B cell (primary cell): ENCODE measurements around the gene WDR7.

ENCODE experiments used
- EZH2 ChIP-seq: IDR thresholded peaks from 2 replicates; pipeline ENCODE4 v1.6.1; 2012; ENCODE audit warnings: borderline replicate concordance, low read depth, mild to moderate bottlenecking, moderate library complexity, low read length; ENCODE audit not compliant: insufficient read depth, poor library complexity, severe bottlenecking
- TF ChIP-seq, protein P1 (sequence below): fragments of 200-600 bp; IDR thresholded peaks from one replicate; pipeline ENCODE4 v1.8.0; 2022; ENCODE audit warnings: antibody characterized with exemption, mild to moderate bottlenecking

DNA sequence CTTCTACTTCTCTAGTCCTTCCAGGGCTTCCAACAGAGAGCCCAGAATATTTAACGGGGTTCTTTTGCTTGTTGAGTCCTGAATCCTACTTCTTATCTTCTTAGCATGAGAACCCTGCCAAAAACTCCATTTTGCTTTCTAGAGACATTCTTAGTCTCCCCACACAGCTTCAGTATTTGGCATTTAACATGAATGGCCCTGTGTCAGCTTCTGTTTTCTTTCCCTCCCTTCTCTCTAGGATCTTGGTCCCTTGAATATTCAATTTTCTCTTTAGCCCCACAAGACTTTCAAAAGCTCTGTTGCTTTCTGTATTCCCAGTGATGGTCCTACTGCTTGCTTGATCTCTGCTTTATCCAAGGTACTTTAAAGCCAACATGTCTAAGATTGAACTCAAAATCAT is 89.5 kb downstream of the WDR7 start:
- TF ChIP-seq, protein P1, sequence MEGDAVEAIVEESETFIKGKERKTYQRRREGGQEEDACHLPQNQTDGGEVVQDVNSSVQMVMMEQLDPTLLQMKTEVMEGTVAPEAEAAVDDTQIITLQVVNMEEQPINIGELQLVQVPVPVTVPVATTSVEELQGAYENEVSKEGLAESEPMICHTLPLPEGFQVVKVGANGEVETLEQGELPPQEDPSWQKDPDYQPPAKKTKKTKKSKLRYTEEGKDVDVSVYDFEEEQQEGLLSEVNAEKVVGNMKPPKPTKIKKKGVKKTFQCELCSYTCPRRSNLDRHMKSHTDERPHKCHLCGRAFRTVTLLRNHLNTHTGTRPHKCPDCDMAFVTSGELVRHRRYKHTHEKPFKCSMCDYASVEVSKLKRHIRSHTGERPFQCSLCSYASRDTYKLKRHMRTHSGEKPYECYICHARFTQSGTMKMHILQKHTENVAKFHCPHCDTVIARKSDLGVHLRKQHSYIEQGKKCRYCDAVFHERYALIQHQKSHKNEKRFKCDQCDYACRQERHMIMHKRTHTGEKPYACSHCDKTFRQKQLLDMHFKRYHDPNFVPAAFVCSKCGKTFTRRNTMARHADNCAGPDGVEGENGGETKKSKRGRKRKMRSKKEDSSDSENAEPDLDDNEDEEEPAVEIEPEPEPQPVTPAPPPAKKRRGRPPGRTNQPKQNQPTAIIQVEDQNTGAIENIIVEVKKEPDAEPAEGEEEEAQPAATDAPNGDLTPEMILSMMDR, result no peak
- TF ChIP-seq EZH2, result no peak
